Neural cell (in vitro differentiated cells): ENCODE results near the gene NAGA. TPM values are rescaled to one million over a fixed set of nuclear protein-coding genes. Genes with fewer than 3 reads are reported as not detected.

Source experiments
- H2AFZ ChIP-seq: fragments of 200-600, 300-800 bp; sonication (generic), shearing (Covaris generic); 2 replicates; pipeline ENCODE4 v1.6.0; 2014; ENCODE audit warnings: low read depth, mild to moderate bottlenecking, antibody characterized with exemption, low read length, moderate library complexity
- H3F3A ChIP-seq: fragments of 200-600 bp; shearing (Covaris generic); 2 replicates; pipeline ENCODE4 v1.6.1; 2016; ENCODE audit warnings: mild to moderate bottlenecking, moderate library complexity, mixed read lengths, antibody characterized with exemption, low read length; ENCODE audit not compliant: insufficient read depth, poor library complexity, severe bottlenecking
- H3K27ac ChIP-seq: fragments of 200-600, 300-800 bp; sonication (generic), shearing (Covaris generic); 2 replicates; pipeline ENCODE4 v1.5.1; 2014; ENCODE audit warnings: mild to moderate bottlenecking, low read length, moderate library complexity
- H3K27me3 ChIP-seq: fragments of 300-800, 200-600 bp; sonication (generic), shearing (Covaris generic); 2 replicates; pipeline ENCODE4 v1.6.0; 2014; ENCODE audit warnings: mild to moderate bottlenecking, low read depth, low read length, moderate library complexity; ENCODE audit not compliant: insufficient read depth
- H3K36me3 ChIP-seq: fragments of 300-800, 200-600 bp; sonication (generic), shearing (Covaris generic); 2 replicates; pipeline ENCODE4 v1.5.1; 2014; ENCODE audit warnings: mild to moderate bottlenecking, antibody characterized with exemption, low read length, moderate library complexity; ENCODE audit not compliant: insufficient read depth
- H3K4me2 ChIP-seq: fragments of 300-800, 200-600 bp; sonication (generic), shearing (Covaris generic); 2 replicates; pipeline ENCODE4 v1.6.0; 2014; ENCODE audit warnings: mild to moderate bottlenecking, low read length
- H3K4me3 ChIP-seq: fragments of 300-800, 200-600 bp; sonication (generic), shearing (Covaris generic); 2 replicates; pipeline ENCODE4 v1.5.1; 2014; ENCODE audit warnings: mild to moderate bottlenecking, low read length, moderate library complexity
- H3K79me2 ChIP-seq: fragments of 200-600 bp; shearing (Covaris generic); replicated peaks from 2 replicates; pipeline ENCODE4 v1.6.0; 2014; ENCODE audit warnings: mild to moderate bottlenecking, low read length, moderate library complexity; ENCODE audit not compliant: insufficient read depth
- H3K9ac ChIP-seq: fragments of 300-800, 200-600 bp; sonication (generic), shearing (Covaris generic); 2 replicates; pipeline ENCODE4 v1.6.1; 2016; ENCODE audit warnings: mild to moderate bottlenecking, low read length, mixed read lengths
- H3K9me2 ChIP-seq: fragments of 200-600 bp; shearing (Covaris generic); 2 replicates; pipeline ENCODE4 v1.6.1; 2016; ENCODE audit warnings: mild to moderate bottlenecking, low read length, mixed read lengths; ENCODE audit not compliant: insufficient read depth
- H3K9me3 ChIP-seq: fragments of 200-600, 300-800 bp; sonication (generic), shearing (Covaris generic); 2 replicates; pipeline ENCODE4 v1.6.1; 2016; ENCODE audit warnings: mild to moderate bottlenecking, mixed run types, low read length, moderate library complexity, mixed read lengths
- H4K20me1 ChIP-seq: fragments of 200-600 bp; shearing (Covaris generic); 2 replicates; pipeline ENCODE4 v1.6.1; 2016; ENCODE audit warnings: mild to moderate bottlenecking, mixed run types; ENCODE audit not compliant: insufficient read depth
- CTCF ChIP-seq: fragments of 450-650 bp; IDR thresholded peaks from 2 replicates; pipeline ENCODE4 v1.5.1; 2014; ENCODE audit warnings: antibody characterized with exemption, mild to moderate bottlenecking, moderate library complexity; ENCODE audit not compliant: poor library complexity, severe bottlenecking
- EP300 ChIP-seq: fragments of 450-650 bp; conservative IDR thresholded peaks from 2 replicates; pipeline ENCODE4 v1.6.1; 2014; ENCODE audit warnings: antibody characterized with exemption, mild to moderate bottlenecking, moderate library complexity; ENCODE audit not compliant: poor library complexity, severe bottlenecking
- EZH2 ChIP-seq: fragments of 200-600, 300-800 bp; shearing (Covaris generic), sonication (generic); IDR thresholded peaks from 2 replicates; pipeline ENCODE4 v1.6.1; 2014; ENCODE audit warnings: antibody characterized with exemption, low read length, borderline replicate concordance, mild to moderate bottlenecking; ENCODE audit not compliant: insufficient read depth, poor library complexity, severe bottlenecking
- MXI1 ChIP-seq: fragments of 450-650 bp; conservative IDR thresholded peaks from 2 replicates; pipeline ENCODE4 v1.6.1; 2014; ENCODE audit warnings: antibody characterized with exemption, mild to moderate bottlenecking; ENCODE audit not compliant: poor library complexity, severe bottlenecking
- POLR2AphosphoS5 ChIP-seq: IDR thresholded peaks from 2 replicates; pipeline ENCODE4 v1.6.1; 2012
- RAD21 ChIP-seq: fragments of 450-650 bp; conservative IDR thresholded peaks from 2 replicates; pipeline ENCODE4 v1.6.1; 2014; ENCODE audit warnings: antibody characterized with exemption, mild to moderate bottlenecking, moderate library complexity
- SMC3 ChIP-seq: fragments of 450-650 bp; conservative IDR thresholded peaks from 2 replicates; pipeline ENCODE4 v1.6.1; 2014; ENCODE audit warnings: antibody characterized with exemption, mild to moderate bottlenecking, moderate library complexity; ENCODE audit not compliant: poor library complexity
- TAF1 ChIP-seq: IDR thresholded peaks from 2 replicates; pipeline ENCODE4 v1.6.1; 2012; ENCODE audit warnings: low read depth
- polyA plus RNA-seq: library from polyadenylated mRNA; depleted of rRNA; stranded (reverse); fragments of >200 nt; gene quantifications from 2 replicates; pipeline ENCODE4 v1.2.3, GENCODE V29; 2014
- TF ChIP-seq, protein P1 (sequence below): IDR thresholded peaks from 2 replicates; pipeline ENCODE4 v1.6.1; 2012; ENCODE audit warnings: borderline replicate concordance

NAGA gene
- polyA plus RNA-seq, 1 donor from 2014 or later, result 8.8 TPM

- no peak overlapping the region for H3K4me2 ChIP-seq
- no peak overlapping the region for H3K9ac ChIP-seq
- H3F3A ChIP-seq, result no peaks in the 10 kb centered on the region
- H3K79me2 ChIP-seq, result no peaks in the 10 kb centered on the region
- TF ChIP-seq SMC3, result no peak
- TF ChIP-seq RAD21, result no peak
- no peak for TF ChIP-seq MXI1
- TF ChIP-seq, protein P1, sequence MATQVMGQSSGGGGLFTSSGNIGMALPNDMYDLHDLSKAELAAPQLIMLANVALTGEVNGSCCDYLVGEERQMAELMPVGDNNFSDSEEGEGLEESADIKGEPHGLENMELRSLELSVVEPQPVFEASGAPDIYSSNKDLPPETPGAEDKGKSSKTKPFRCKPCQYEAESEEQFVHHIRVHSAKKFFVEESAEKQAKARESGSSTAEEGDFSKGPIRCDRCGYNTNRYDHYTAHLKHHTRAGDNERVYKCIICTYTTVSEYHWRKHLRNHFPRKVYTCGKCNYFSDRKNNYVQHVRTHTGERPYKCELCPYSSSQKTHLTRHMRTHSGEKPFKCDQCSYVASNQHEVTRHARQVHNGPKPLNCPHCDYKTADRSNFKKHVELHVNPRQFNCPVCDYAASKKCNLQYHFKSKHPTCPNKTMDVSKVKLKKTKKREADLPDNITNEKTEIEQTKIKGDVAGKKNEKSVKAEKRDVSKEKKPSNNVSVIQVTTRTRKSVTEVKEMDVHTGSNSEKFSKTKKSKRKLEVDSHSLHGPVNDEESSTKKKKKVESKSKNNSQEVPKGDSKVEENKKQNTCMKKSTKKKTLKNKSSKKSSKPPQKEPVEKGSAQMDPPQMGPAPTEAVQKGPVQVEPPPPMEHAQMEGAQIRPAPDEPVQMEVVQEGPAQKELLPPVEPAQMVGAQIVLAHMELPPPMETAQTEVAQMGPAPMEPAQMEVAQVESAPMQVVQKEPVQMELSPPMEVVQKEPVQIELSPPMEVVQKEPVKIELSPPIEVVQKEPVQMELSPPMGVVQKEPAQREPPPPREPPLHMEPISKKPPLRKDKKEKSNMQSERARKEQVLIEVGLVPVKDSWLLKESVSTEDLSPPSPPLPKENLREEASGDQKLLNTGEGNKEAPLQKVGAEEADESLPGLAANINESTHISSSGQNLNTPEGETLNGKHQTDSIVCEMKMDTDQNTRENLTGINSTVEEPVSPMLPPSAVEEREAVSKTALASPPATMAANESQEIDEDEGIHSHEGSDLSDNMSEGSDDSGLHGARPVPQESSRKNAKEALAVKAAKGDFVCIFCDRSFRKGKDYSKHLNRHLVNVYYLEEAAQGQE, result no peak
- no peak for TF ChIP-seq EP300
- TF ChIP-seq CTCF, result no peak
- no peak for TF ChIP-seq EZH2
- TF ChIP-seq TAF1, result no peak
- TF ChIP-seq POLR2AphosphoS5, result no peak
- H3K36me3 ChIP-seq, result no peaks in the 10 kb centered on the region
- no peaks in the 10 kb centered on the region for H3K9me2 ChIP-seq
- H3K4me3 ChIP-seq, result no peak overlapping the region
- no peak overlapping the region for H2AFZ ChIP-seq
- no peaks in the 10 kb centered on the region for H3K9me3 ChIP-seq
- H4K20me1 ChIP-seq, result no peaks in the 10 kb centered on the region
- no peak overlapping the region for H3K27ac ChIP-seq
- H3K27me3 ChIP-seq, result no peaks in the 10 kb centered on the region
Measured at GRCh38 chr22:42066126-42066761, 4.4 kb downstream of the NAGA start.

GRCh38 chr22:42065438-42066125 is 5.0 kb downstream of the NAGA start:
- no peaks in the 10 kb centered on the region for H3K9me3 ChIP-seq
- TF ChIP-seq POLR2AphosphoS5, result no peak
- no peak for TF ChIP-seq MXI1
- no peaks in the 10 kb centered on the region for H3K27me3 ChIP-seq
- no peak overlapping the region for H3K27ac ChIP-seq
- H3K4me2 ChIP-seq, result no peak overlapping the region
- H3K36me3 ChIP-seq, result no peaks in the 10 kb centered on the region
- H3K9ac ChIP-seq, result no peak overlapping the region
- H3K79me2 ChIP-seq, result no peaks in the 10 kb centered on the region
- no peaks in the 10 kb centered on the region for H4K20me1 ChIP-seq
- no peaks in the 10 kb centered on the region for H3F3A ChIP-seq
- H3K9me2 ChIP-seq, result no peaks in the 10 kb centered on the region
- H2AFZ ChIP-seq, result no peak overlapping the region
- no peak overlapping the region for H3K4me3 ChIP-seq
